IMR-90 (cell line): ENCODE results near the gene KIF25. TPM values are rescaled to one million over a fixed set of nuclear protein-coding genes. Genes with fewer than 3 reads are reported as not detected.
A peak's percentile ranks its signal among the peaks of the same experiment; 100 is the strongest.

Source experiments
- ATAC-seq: fragments of 200-7000 bp; cut with Tn5 transposase; 2 replicates; pipeline ENCODE4 v1.9.1; 2020; ENCODE audit warnings: low read depth, mild to moderate bottlenecking, moderate library complexity
- BruUV-seq: library from RNA; stranded (reverse); fragments of 400-500 nt; replicated peaks from 2 replicates; lab custom pipeline; 2021; lab: Mats Ljungman, UMichigan
- CTCF ChIA-PET: fragments of 300-600 bp; formaldehyde crosslinking; extraction: SDS; loops from one replicate; lab custom pipeline; 2021; ENCODE audit warnings: antibody characterized with exemption; lab: Yijun Ruan, JAX
- POLR2A ChIA-PET: fragments of 300-600 bp; sonication (Branson Sonifier 250); formaldehyde crosslinking; loops from one replicate; lab custom pipeline; 2022; ENCODE audit warnings: antibody characterized with exemption; ENCODE audit not compliant: unreplicated experiment; lab: Charles Lee
- DNase-seq: peaks from one replicate; pipeline ENCODE4 v3.0.0; 2013
- H2AFZ ChIP-seq: replicated peaks from 2 replicates; pipeline ENCODE3; 2013; ENCODE audit warnings: low read length, mild to moderate bottlenecking; ENCODE audit not compliant: poor library complexity
- H2AK5ac ChIP-seq: 2 replicates; pipeline ENCODE4 v1.6.1; 2013; ENCODE audit warnings: low read depth, low read length, inconsistent platforms
- H2AK9ac ChIP-seq: replicated peaks from 2 replicates; pipeline ENCODE3; 2013; ENCODE audit warnings: mild to moderate bottlenecking, low read depth, low read length, moderate library complexity; ENCODE audit not compliant: poor library complexity
- H2BK120ac ChIP-seq: 2 replicates; pipeline ENCODE4 v1.6.1; 2013; ENCODE audit warnings: low read depth, low read length, inconsistent platforms
- H2BK15ac ChIP-seq: 3 replicates; pipeline ENCODE4 v1.6.1; 2013; ENCODE audit warnings: low read depth, low read length, inconsistent platforms
- H2BK20ac ChIP-seq: 2 replicates; pipeline ENCODE4 v1.6.1; 2013; ENCODE audit warnings: low read depth, mild to moderate bottlenecking, inconsistent platforms, low read length, moderate library complexity
- H2BK5ac ChIP-seq: 2 replicates; pipeline ENCODE4 v1.6.1; 2013; ENCODE audit warnings: mild to moderate bottlenecking, low read depth, low read length, inconsistent platforms; ENCODE audit not compliant: poor library complexity, severe bottlenecking
- H3K14ac ChIP-seq: replicated peaks from 2 replicates; pipeline ENCODE4 v1.6.1; 2013; ENCODE audit warnings: low read depth, low read length, inconsistent platforms
- H3K18ac ChIP-seq: 2 replicates; pipeline ENCODE4 v1.6.1; 2013; ENCODE audit warnings: low read depth, low read length, control low read depth
- H3K23ac ChIP-seq: 2 replicates; pipeline ENCODE4 v1.6.1; 2013; ENCODE audit warnings: low read depth, low read length, inconsistent platforms
- H3K27ac ChIP-seq: 2 replicates; pipeline ENCODE4 v1.5.1; 2013; ENCODE audit warnings: mild to moderate bottlenecking, control low read depth, low read length; ENCODE audit not compliant: insufficient read depth
- H3K27me3 ChIP-seq: 2 replicates; pipeline ENCODE4 v1.6.1; 2013; ENCODE audit warnings: low read length; ENCODE audit not compliant: control insufficient read depth, insufficient read depth
- H3K36me3 ChIP-seq: 2 replicates; pipeline ENCODE4 v1.6.1; 2013; ENCODE audit warnings: low read length, mixed read lengths; ENCODE audit not compliant: control insufficient read depth, insufficient read depth
- H3K4ac ChIP-seq: 2 replicates; pipeline ENCODE4 v1.6.1; 2013; ENCODE audit warnings: low read depth, low read length, inconsistent platforms
- H3K4me1 ChIP-seq: 2 replicates; pipeline ENCODE4 v1.6.1; 2013; ENCODE audit warnings: low read length, mixed read lengths; ENCODE audit not compliant: control insufficient read depth, insufficient read depth
- H3K4me2 ChIP-seq: 2 replicates; pipeline ENCODE4 v1.6.1; 2013; ENCODE audit warnings: low read depth, mild to moderate bottlenecking, control low read depth, low read length, moderate library complexity
- H3K4me3 ChIP-seq: 2 replicates; pipeline ENCODE4 v1.5.1; 2013; ENCODE audit warnings: low read depth, mild to moderate bottlenecking, control low read depth, low read length, moderate library complexity; ENCODE audit not compliant: insufficient read depth
- H3K56ac ChIP-seq: 2 replicates; pipeline ENCODE4 v1.6.1; 2013; ENCODE audit warnings: low read length, inconsistent platforms; ENCODE audit not compliant: insufficient read depth; ENCODE audit errors: extremely low read depth
- H3K79me1 ChIP-seq, 2 experiments: 2 replicates each; pipeline ENCODE4 v1.6.1; 2013; ENCODE audit warnings: low read length in 2 of 2, inconsistent platforms in 1 of 2, low read depth in 1 of 2
- H3K9ac ChIP-seq: 2 replicates; pipeline ENCODE4 v1.6.1; 2013; ENCODE audit warnings: low read depth, low read length, control low read depth
- H3K9me1 ChIP-seq: 2 replicates; pipeline ENCODE4 v1.6.1; 2013; ENCODE audit warnings: low read length, inconsistent platforms; ENCODE audit not compliant: insufficient read depth
- H3K9me3 ChIP-seq: 2 replicates; pipeline ENCODE4 v1.6.1; 2013; ENCODE audit warnings: low read length; ENCODE audit not compliant: control insufficient read depth, insufficient read depth
- H4K20me1 ChIP-seq: 2 replicates; pipeline ENCODE4 v1.6.1; 2013; ENCODE audit warnings: low read length, inconsistent platforms; ENCODE audit not compliant: insufficient read depth
- H4K5ac ChIP-seq: 2 replicates; pipeline ENCODE4 v1.6.1; 2013; ENCODE audit warnings: mild to moderate bottlenecking, low read depth, low read length, control low read depth
- H4K8ac ChIP-seq, 2 experiments: 2 replicates each; pipeline ENCODE4 v1.6.1; 2013; ENCODE audit warnings: low read depth in 2 of 2, low read length in 2 of 2, control low read depth in 1 of 2, inconsistent platforms in 1 of 2
- H4K91ac ChIP-seq: 2 replicates; pipeline ENCODE4 v1.6.1; 2013; ENCODE audit warnings: low read depth, low read length, inconsistent platforms; ENCODE audit not compliant: insufficient read depth
- ELK1 ChIP-seq: fragments of 150-350 bp; IDR thresholded peaks from 2 replicates; pipeline ENCODE4 v1.6.1; 2016; ENCODE audit warnings: low read depth, mild to moderate bottlenecking, low read length, moderate library complexity, borderline replicate concordance
- WGBS, 2 experiments: methylation state at CpG; one replicate each; pipeline versions ENCODE4 v1.1.5 to v1.1.7; 2013; ENCODE audit warnings: missing lambda C conversion rate in 2 of 2; ENCODE audit not compliant: insufficient read length in 1 of 2; ENCODE audit errors: extremely low coverage in 2 of 2; 5-methylcytosine and 5-hydroxymethylcytosine counted together
- dilution Hi-C: fragments of 300-500 bp; cut with HindIII; formaldehyde crosslinking; loops from one replicate; pipeline ENCODE4 v1.14.3; 2018; ENCODE audit warnings: low sequenced_read_pairs; ENCODE audit not compliant: unreplicated experiment
- in situ Hi-C: fragments of 300-500 bp; cut with MboI; formaldehyde crosslinking; loops from 3 replicates; pipeline ENCODE4 v1.14.3; 2019; ENCODE audit warnings: low sequenced_read_pairs, inconsistent platforms, mixed read lengths
- intact Hi-C: fragments of 100-400 bp; cut with micrococcal nuclease; formaldehyde crosslinking; loops from 2 replicates; pipeline ENCODE4 v1.10.0; 2022
- polyA plus RNA-seq, 3 experiments: library from polyadenylated mRNA; depleted of rRNA; stranded (reverse); fragments of >200 nt; gene quantifications; 2 replicates each; pipeline ENCODE4 v1.2.3, GENCODE V29; 2012; ENCODE audit warnings: low replicate concordance in 1 of 3
- total RNA-seq: library from RNA; depleted of rRNA; stranded (reverse); fragments of >200 nt; gene quantifications from 2 replicates; pipeline ENCODE4 v1.2.3, GENCODE V29; 2012

Gene KIF25
- total and polyA plus RNA-seq, 2 of the 4 experiments (the other 2 are of a cell fraction): not detected

- in situ Hi-C loops: no loop called here
- Histone ChIP-seq H3K4me3 (no peak overlapping the region), H4K5ac (no peak overlapping the region), H3K4me1 (peaks cover 1% of the 10 kb centered on the region; the same call in 1 of the 2 replicates), H3K18ac (no peak overlapping the region), H2BK15ac (no peak overlapping the region), H3K9ac (no peak overlapping the region), H2AK9ac (peak overlapping the region; percentile 14), H3K23ac (no peak overlapping the region), H2AK5ac (no peak overlapping the region), H2BK5ac (no peak overlapping the region), H2BK120ac (no peak overlapping the region), H3K9me1 (no peaks in the 10 kb centered on the region), H3K56ac (no peak overlapping the region), H2BK20ac (no peak overlapping the region), H4K20me1 (no peaks in the 10 kb centered on the region), H3K27me3 (peaks cover 17% of the 10 kb centered on the region), H4K8ac (no peak overlapping the region), H3K36me3 (no peaks in the 10 kb centered on the region), H3K14ac (no peak overlapping the region), H3K4me2 (no peak overlapping the region), H3K27ac (no peak overlapping the region), H3K79me1 (no peaks in the 10 kb centered on the region), H3K9me3 (no peaks in the 10 kb centered on the region), H3K4ac (no peak overlapping the region), H4K91ac (no peak overlapping the region), H2AFZ (no peak overlapping the region)
- WGBS, 2 experiments: 66% methylated on average over 6 of the region's 13 CpGs; no CpG with 5 or more reads in 1 of the 2 experiments
- no peak for ATAC-seq
- DNase-seq: no peak
- POLR2A ChIA-PET: no interaction called here
- no peak for TF ChIP-seq ELK1
- dilution Hi-C loops: no loop called here
- no TSS peak for BruUV-seq
- CTCF ChIA-PET: no interaction called here
- intact Hi-C loops: no loop called here
These were observed 76.7 kb downstream of the KIF25 start for GRCh38 chr6:168073937-168074730.
